ENCODE results near the gene SLC1A4.

The SLC1A4 gene

DNA sequence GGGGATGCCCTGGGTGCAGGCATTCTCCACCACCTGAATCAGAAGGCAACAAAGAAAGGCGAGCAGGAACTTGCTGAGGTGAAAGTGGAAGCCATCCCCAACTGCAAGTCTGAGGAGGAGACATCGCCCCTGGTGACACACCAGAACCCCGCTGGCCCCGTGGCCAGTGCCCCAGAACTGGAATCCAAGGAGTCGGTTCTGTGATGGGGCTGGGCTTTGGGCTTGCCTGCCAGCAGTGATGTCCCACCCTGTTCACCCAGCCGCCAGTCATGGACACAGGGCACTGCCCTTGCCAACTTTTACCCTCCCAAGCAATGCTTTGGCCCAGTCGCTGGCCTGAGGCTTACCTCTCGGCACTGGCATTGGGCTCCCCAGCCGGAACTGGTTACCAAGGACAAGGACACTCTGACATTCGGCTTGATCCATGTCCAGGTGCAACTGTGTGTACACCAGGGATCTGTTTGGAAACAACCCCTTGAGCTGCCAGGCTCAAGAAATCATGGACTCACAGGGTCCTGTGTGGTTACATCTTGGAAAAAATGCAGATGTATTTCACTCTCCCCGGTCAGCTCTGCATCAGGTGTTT, 31.8 kb downstream of the SLC1A4 start:
- Histone ChIP-seq H3K36me3 (ENCODE audit: insufficient read depth, low read depth, low read length) (no peaks in the 10 kb centered on the region; the same call in 1 of the 2 replicates), H3K27ac (ENCODE audit: low read length) (no peak overlapping the region), H3K4me3 (ENCODE audit: low read length) (no peak overlapping the region), H3K27me3 (ENCODE audit: insufficient read depth, low read length) (no peaks in the 10 kb centered on the region), H3K4me1 (ENCODE audit: insufficient read depth, low read length) (no peaks in the 10 kb centered on the region), H3K9me3 (ENCODE audit: insufficient read depth, low read depth, low read length) (no peaks in the 10 kb centered on the region), H3K9ac (ENCODE audit: low read depth, low read length) (no peak overlapping the region)

DNA sequence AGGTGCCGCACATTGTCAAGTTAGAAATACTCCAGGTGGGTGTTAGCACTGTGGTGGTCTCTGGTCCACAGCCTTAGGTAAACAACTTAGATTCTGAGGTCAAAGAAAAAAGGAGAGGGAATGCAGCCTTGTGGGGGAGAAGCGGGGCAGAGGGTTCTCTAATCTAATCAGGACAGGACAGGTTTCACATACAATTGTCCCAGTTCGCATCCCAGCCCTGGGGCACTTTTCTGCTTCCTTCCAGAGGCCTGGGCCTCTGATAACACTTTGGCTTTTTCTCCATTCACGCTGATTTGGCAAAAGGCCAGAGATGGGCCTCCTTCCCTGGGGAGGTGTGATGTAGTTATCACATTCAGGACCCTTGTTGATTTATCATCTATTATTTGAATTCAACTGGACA, 32.5 kb downstream of the SLC1A4 start:
- Histone ChIP-seq H3K4me1 (ENCODE audit: insufficient read depth, low read length) (no peaks in the 10 kb centered on the region), H3K36me3 (ENCODE audit: insufficient read depth, low read depth, low read length) (no peaks in the 10 kb centered on the region; the same call in 1 of the 2 replicates), H3K9me3 (ENCODE audit: insufficient read depth, low read depth, low read length) (no peaks in the 10 kb centered on the region), H3K27me3 (ENCODE audit: insufficient read depth, low read length) (no peaks in the 10 kb centered on the region), H3K27ac (ENCODE audit: low read length) (no peak overlapping the region), H3K4me3 (ENCODE audit: low read length) (no peak overlapping the region), H3K9ac (ENCODE audit: low read depth, low read length) (no peak overlapping the region)

DNA sequence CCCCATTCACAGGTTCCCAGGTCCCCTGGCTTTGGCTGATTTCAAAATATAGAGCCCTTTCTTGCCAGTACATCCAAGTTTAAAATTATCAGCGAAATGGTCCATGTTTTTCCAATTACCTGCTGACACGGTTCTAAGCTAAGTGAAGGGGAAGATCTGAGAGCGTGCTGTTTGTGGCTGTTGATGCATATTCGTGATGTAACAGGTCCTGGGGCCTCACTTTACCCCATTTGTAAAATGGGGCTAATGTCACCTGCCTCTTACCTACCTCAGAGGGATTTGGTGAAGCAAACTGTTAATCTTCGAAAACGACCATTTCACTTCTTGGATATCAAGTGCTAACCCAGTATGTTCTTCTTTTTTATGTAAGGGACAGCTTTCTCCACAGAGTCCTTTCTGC, 33.0 kb downstream of the SLC1A4 start:
- H3K9me3 ChIP-seq (ENCODE audit: insufficient read depth, low read depth, low read length) = no peaks in the 10 kb centered on the region
- H3K27me3 ChIP-seq (ENCODE audit: insufficient read depth, low read length) = no peaks in the 10 kb centered on the region
- H3K27ac ChIP-seq (ENCODE audit: low read length) = no peak overlapping the region
- H3K4me3 ChIP-seq (ENCODE audit: low read length) = no peak overlapping the region
- H3K36me3 ChIP-seq (ENCODE audit: insufficient read depth, low read depth, low read length) = no peaks in the 10 kb centered on the region; the same call in 1 of the 2 replicates
- no peaks in the 10 kb centered on the region for H3K4me1 ChIP-seq (ENCODE audit: insufficient read depth, low read length)
- no peak overlapping the region for H3K9ac ChIP-seq (ENCODE audit: low read depth, low read length)

DNA sequence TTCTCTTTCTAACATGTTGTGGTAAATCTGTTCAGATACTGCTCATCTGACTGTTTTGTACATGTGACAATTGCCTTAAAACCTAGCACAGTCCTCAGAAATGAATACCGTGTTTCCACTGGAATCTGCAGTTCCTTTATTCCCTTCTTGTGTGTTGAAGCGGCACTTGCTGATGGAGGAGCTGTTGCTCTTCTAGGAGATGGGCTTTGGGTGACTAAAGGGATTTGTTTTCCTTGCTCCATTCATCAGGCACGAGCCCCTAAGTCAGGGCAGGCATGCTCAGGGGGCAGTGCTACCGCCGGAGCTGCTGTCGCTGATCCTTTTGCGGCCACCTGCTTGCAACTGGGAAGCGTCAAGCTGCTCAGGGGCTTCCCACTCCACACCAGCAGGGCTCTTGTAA, 34.5 kb downstream of the SLC1A4 start:
- Histone ChIP-seq H3K36me3 (ENCODE audit: insufficient read depth, low read depth, low read length) (no peaks in the 10 kb centered on the region; the same call in 1 of the 2 replicates), H3K4me1 (ENCODE audit: insufficient read depth, low read length) (no peaks in the 10 kb centered on the region), H3K9ac (ENCODE audit: low read depth, low read length) (no peak overlapping the region), H3K9me3 (ENCODE audit: insufficient read depth, low read depth, low read length) (no peaks in the 10 kb centered on the region), H3K4me3 (ENCODE audit: low read length) (no peak overlapping the region), H3K27me3 (ENCODE audit: insufficient read depth, low read length) (no peaks in the 10 kb centered on the region), H3K27ac (ENCODE audit: low read length) (no peak overlapping the region)

DNA sequence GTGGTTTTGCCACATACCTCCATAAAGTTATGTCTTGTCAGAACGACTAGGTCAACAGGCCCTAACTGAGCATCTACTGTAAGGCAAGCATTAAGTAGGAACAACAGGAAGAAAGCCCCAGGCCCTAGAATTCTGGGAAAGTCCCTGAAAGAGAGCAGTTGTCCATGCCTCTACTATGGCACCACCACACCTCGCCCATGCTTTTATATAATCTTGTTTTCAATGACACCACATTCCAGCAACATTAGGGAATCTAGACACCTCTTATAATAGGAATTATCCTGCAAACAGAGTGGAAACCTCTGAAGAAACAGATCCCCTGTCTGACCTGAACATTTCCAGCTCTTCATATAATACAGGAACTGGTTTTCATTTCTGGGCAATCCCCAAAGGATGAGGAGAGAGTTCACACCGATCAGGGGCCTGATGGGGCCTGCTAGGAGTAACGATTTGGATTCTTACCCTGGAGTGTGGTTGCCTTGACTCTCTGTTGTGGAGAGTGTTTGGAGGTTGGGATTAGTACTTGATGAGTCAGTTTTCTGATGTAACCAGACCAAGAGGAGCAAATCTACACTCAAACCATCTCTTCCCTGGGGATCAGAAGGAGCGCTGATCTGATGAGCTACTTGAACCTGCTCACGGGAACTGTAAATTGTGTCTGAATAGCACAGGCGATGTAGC, 35.1 kb downstream of the SLC1A4 start:
- Histone ChIP-seq H3K4me3 (ENCODE audit: low read length) (no peak overlapping the region), H3K27ac (ENCODE audit: low read length) (no peak overlapping the region), H3K9ac (ENCODE audit: low read depth, low read length) (no peak overlapping the region), H3K9me3 (ENCODE audit: insufficient read depth, low read depth, low read length) (no peaks in the 10 kb centered on the region), H3K4me1 (ENCODE audit: insufficient read depth, low read length) (no peaks in the 10 kb centered on the region), H3K27me3 (ENCODE audit: insufficient read depth, low read length) (no peaks in the 10 kb centered on the region), H3K36me3 (ENCODE audit: insufficient read depth, low read depth, low read length) (no peaks in the 10 kb centered on the region; the same call in 1 of the 2 replicates)

DNA sequence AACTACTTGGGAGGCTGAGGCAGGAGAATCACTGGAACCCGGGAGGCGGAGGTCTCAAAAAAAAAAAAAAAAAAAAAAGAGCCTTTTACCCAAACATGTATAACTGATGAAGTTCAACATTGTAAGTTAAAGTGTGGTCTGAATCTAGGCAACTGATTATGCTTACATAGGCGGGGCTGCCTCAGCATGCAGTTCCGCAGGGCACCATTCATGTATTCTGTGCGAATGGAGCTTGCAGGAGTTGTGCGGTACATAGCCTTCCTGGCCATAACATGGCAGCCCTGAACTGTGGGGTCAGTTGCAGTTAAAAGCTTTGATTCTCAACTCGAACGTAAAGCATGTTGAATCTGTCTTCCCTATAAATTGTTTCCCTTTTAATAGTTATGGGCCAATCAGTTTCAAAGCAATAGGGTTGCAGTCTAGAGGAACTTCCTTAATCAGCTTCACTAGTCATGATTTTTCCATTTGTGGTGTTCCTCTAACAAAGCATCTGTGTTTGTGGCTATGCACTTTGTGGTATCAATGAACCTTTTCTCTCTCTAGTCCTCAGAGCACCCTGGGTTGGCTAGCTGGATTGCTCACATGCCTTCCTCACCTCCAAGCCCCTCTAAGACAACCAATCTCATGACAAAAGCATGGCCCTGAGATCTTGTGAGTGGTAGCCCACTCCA, 36.4 kb downstream of the SLC1A4 start:
- Histone ChIP-seq H3K9me3 (ENCODE audit: insufficient read depth, low read depth, low read length) (no peaks in the 10 kb centered on the region), H3K27ac (ENCODE audit: low read length) (no peak overlapping the region), H3K4me1 (ENCODE audit: insufficient read depth, low read length) (peaks cover 2% of the 10 kb centered on the region; the same call in 1 of the 2 replicates), H3K9ac (ENCODE audit: low read depth, low read length) (no peak overlapping the region), H3K36me3 (ENCODE audit: insufficient read depth, low read depth, low read length) (no peaks in the 10 kb centered on the region; the same call in 1 of the 2 replicates), H3K4me3 (ENCODE audit: low read length) (no peak overlapping the region), H3K27me3 (ENCODE audit: insufficient read depth, low read length) (no peaks in the 10 kb centered on the region)

DNA sequence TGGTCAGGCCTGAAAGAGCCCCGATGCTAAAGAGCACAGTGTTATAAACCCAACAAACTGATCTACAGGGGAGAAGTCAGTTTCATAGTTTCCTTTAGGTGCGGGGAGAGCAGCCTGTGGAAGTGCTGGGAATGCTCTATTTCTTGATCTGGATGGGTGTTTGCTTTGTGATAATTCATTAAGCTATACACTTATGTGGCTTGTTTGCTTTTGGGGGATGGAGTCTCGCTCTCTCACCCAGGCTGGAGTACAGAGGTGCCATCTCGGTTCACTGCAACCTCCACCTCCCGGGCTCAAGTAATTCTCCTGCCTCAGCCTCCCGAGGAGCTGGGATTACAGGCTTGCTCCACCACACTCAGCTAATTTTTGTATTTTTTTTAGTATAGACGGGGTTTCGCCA, 37.0 kb downstream of the SLC1A4 start:
- H3K4me1 ChIP-seq (ENCODE audit: insufficient read depth, low read length) = peaks cover 7% of the 10 kb centered on the region; the same call in 1 of the 2 replicates
- H3K9me3 ChIP-seq (ENCODE audit: insufficient read depth, low read depth, low read length) = no peaks in the 10 kb centered on the region
- no peak overlapping the region for H3K4me3 ChIP-seq (ENCODE audit: low read length)
- no peaks in the 10 kb centered on the region for H3K27me3 ChIP-seq (ENCODE audit: insufficient read depth, low read length)
- H3K36me3 ChIP-seq (ENCODE audit: insufficient read depth, low read depth, low read length) = no peaks in the 10 kb centered on the region; the same call in 1 of the 2 replicates
- H3K9ac ChIP-seq (ENCODE audit: low read depth, low read length) = no peak overlapping the region
- no peak overlapping the region for H3K27ac ChIP-seq (ENCODE audit: low read length)

DNA sequence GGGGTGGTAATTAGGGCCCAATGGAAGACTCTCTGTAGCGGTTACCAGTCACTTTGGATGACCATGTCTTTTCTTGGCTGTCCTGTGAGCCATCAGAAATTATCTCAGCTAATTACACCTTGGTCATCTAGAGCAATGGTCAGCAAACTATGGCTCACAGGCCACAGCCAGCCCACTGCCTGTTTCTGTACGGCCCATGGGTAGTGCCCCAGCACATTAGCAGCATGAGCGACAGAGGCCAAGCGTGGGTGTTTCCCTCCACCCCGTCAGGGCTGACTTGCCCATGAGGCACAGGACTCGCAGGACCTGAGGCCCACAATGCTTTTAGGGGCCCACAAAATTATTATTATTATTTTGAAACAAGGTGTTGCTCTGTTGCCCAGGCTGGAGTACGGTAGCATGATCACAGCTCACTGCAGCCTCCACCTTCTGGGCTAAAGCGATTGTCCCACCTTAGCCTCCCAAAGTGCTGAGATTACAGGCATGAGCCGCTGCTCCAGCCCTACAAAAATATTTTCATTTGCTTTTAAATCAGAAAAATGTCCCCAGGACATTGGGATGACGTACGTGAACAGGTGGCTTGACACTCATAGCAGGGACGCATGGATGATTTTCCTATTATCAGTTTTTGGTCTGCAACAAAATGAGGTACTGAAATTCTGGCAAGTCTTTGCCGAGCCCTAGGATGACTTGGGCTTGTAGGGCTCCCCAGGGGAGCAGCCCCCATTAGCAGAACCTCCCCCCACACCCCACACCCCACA, 37.7 kb downstream of the SLC1A4 start:
- Histone ChIP-seq H3K27me3 (ENCODE audit: insufficient read depth, low read length) (no peaks in the 10 kb centered on the region), H3K4me3 (ENCODE audit: low read length) (no peak overlapping the region), H3K4me1 (ENCODE audit: insufficient read depth, low read length) (peaks cover 14% of the 10 kb centered on the region), H3K9me3 (ENCODE audit: insufficient read depth, low read depth, low read length) (no peaks in the 10 kb centered on the region), H3K36me3 (ENCODE audit: insufficient read depth, low read depth, low read length) (no peaks in the 10 kb centered on the region; the same call in 1 of the 2 replicates), H3K9ac (ENCODE audit: low read depth, low read length) (no peak overlapping the region), H3K27ac (ENCODE audit: low read length) (no peak overlapping the region)

DNA sequence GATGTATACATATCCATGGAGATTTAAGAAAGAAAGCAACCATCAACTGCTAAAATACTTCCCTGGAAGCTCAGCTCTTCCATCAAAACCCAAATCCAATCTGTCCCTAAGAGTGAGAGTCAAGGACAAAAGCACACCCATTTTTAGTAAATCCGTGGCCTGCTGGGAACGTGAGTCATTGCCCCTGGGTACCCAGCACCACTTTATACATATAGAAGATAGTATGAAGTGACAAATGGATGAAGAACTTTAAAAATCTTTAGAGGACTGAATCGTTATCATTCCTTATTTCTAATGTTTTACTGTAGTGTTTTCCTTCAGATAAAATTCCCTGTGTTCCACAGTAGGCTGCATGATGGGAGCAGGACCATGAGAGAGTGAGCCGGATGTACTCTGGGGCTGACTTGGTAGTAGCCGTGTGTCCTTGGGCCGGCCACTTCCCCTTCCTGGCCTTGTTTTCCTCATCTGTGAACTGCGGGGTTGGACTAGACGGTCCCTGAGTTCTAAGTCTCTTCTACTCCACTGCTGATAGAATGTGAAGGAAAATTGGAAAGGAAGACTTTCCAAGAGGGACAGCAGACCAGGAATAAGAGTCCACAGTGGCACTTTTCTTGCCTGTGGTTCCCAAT, 38.5 kb downstream of the SLC1A4 start:
- Histone ChIP-seq H3K4me1 (ENCODE audit: insufficient read depth, low read length) (peaks cover 21% of the 10 kb centered on the region), H3K27me3 (ENCODE audit: insufficient read depth, low read length) (no peaks in the 10 kb centered on the region), H3K9me3 (ENCODE audit: insufficient read depth, low read depth, low read length) (no peaks in the 10 kb centered on the region), H3K27ac (ENCODE audit: low read length) (no peak overlapping the region), H3K9ac (ENCODE audit: low read depth, low read length) (no peak overlapping the region), H3K36me3 (ENCODE audit: insufficient read depth, low read depth, low read length) (no peaks in the 10 kb centered on the region; the same call in 1 of the 2 replicates), H3K4me3 (ENCODE audit: low read length) (no peak overlapping the region)

DNA sequence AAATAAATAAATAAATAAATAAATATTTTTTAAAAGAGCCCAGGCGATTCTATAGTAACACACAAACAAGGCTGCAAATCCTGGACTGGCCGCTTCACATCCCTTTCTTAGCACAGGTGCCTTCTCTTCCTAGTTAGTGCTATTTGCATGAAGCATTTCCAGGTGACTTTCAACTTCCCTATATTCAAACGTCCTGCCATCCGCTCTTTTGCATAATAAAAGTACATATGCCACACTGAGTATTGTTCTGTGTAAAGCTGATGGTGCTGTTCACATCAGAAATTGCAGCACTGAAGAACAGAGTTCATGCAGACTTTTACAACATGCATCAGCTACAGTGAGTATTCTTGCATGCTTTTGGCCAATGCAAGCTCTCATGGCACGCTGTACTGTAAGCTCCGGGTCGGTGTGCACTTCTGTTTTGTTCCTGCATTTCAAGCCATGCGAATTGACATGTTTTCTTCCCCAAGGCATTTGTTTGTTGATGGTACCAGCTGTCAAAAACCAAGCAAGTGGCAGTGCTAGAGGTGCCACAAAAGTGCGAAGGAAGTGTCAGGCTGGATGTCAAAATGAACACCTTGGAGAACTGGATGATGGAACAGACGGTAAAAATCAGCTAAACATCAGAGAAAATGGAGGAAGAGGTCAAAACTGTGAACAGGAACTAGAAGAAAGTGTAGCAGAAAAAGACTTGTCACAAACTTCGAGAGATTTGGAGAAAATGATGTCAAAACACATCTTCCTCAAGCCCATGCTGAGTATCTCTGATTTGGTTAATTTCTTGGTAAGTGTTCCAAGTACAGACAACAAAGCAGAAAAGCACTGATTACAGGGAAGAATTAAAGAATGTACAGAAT, 41.5 kb downstream of the SLC1A4 start:
- H3K36me3 ChIP-seq (ENCODE audit: insufficient read depth, low read depth, low read length) = no peaks in the 10 kb centered on the region
- no peaks in the 10 kb centered on the region for H3K9me3 ChIP-seq (ENCODE audit: insufficient read depth, low read depth, low read length)
- no peak overlapping the region for H3K9ac ChIP-seq (ENCODE audit: low read depth, low read length)
- no peaks in the 10 kb centered on the region for H3K27me3 ChIP-seq (ENCODE audit: insufficient read depth, low read length)
- H3K27ac ChIP-seq (ENCODE audit: low read length) = no peak overlapping the region
- 0 out of 2 replicates have a peak overlapping the region, but pooled peaks have one; percentile 11 for H3K4me3 ChIP-seq (ENCODE audit: low read length)
- H3K4me1 ChIP-seq (ENCODE audit: insufficient read depth, low read length) = peaks cover 24% of the 10 kb centered on the region
